Activated CD8-positive, alpha-beta T cell treated with anti-CD3 and anti-CD28 coated beads, Interleukin-2, amount 10 ng/mL, durations not matched to agents 7 days and 5 days (primary cell): ENCODE data around the gene TAB3. TPM values are rescaled to one million over a fixed set of nuclear protein-coding genes. Genes with fewer than 3 reads are reported as not detected.

Source experiments
- ATAC-seq: fragments of 150-1000 bp; cut with Tn5 transposase; one replicate; pipeline ENCODE4 v1.10.0; 2021; ENCODE audit warnings: moderate library complexity
- CTCF ChIA-PET: fragments of 350-600 bp; sonication (Branson Sonifier 250); formaldehyde crosslinking; loops from one replicate; lab custom pipeline; 2021; ENCODE audit warnings: antibody characterized with exemption; lab: Charles Lee
- POLR2A ChIA-PET: fragments of 350-600 bp; sonication (Branson Sonifier 250); formaldehyde crosslinking; loops from one replicate; lab custom pipeline; 2021; ENCODE audit warnings: antibody characterized with exemption; lab: Charles Lee
- DNase-seq: peaks from one replicate; pipeline ENCODE4 v3.0.0-alpha.2; 2020
- H3K27ac Mint-ChIP-seq: one replicate; pipeline ENCODE4 v1.8.0; 2021; ENCODE audit warnings: mild to moderate bottlenecking, mixed read lengths
- H3K27me3 Mint-ChIP-seq: one replicate; pipeline ENCODE4 v1.8.0; 2021; ENCODE audit warnings: low read depth, mixed read lengths
- H3K36me3 Mint-ChIP-seq: one replicate; pipeline ENCODE4 v1.8.0; 2021; ENCODE audit warnings: low read depth, mixed read lengths
- H3K4me1 Mint-ChIP-seq: one replicate; pipeline ENCODE4 v1.8.0; 2021; ENCODE audit warnings: low read depth, mixed read lengths
- H3K4me3 Mint-ChIP-seq: one replicate; pipeline ENCODE4 v1.8.0; 2021; ENCODE audit warnings: mild to moderate bottlenecking, mixed read lengths
- H3K9me3 Mint-ChIP-seq: one replicate; pipeline ENCODE4 v1.8.0; 2022; ENCODE audit warnings: mixed read lengths; ENCODE audit not compliant: insufficient read depth
- total RNA-seq, 2 experiments: library from RNA; stranded (reverse); gene quantifications; one replicate each; pipeline ENCODE4 v1.2.3, GENCODE V29; 2021

TAB3 gene, protein sequence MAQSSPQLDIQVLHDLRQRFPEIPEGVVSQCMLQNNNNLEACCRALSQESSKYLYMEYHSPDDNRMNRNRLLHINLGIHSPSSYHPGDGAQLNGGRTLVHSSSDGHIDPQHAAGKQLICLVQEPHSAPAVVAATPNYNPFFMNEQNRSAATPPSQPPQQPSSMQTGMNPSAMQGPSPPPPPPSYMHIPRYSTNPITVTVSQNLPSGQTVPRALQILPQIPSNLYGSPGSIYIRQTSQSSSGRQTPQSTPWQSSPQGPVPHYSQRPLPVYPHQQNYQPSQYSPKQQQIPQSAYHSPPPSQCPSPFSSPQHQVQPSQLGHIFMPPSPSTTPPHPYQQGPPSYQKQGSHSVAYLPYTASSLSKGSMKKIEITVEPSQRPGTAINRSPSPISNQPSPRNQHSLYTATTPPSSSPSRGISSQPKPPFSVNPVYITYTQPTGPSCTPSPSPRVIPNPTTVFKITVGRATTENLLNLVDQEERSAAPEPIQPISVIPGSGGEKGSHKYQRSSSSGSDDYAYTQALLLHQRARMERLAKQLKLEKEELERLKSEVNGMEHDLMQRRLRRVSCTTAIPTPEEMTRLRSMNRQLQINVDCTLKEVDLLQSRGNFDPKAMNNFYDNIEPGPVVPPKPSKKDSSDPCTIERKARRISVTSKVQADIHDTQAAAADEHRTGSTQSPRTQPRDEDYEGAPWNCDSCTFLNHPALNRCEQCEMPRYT
- total RNA-seq = 10 to 100 TPM; 13.2 to 16.9 TPM

DNA sequence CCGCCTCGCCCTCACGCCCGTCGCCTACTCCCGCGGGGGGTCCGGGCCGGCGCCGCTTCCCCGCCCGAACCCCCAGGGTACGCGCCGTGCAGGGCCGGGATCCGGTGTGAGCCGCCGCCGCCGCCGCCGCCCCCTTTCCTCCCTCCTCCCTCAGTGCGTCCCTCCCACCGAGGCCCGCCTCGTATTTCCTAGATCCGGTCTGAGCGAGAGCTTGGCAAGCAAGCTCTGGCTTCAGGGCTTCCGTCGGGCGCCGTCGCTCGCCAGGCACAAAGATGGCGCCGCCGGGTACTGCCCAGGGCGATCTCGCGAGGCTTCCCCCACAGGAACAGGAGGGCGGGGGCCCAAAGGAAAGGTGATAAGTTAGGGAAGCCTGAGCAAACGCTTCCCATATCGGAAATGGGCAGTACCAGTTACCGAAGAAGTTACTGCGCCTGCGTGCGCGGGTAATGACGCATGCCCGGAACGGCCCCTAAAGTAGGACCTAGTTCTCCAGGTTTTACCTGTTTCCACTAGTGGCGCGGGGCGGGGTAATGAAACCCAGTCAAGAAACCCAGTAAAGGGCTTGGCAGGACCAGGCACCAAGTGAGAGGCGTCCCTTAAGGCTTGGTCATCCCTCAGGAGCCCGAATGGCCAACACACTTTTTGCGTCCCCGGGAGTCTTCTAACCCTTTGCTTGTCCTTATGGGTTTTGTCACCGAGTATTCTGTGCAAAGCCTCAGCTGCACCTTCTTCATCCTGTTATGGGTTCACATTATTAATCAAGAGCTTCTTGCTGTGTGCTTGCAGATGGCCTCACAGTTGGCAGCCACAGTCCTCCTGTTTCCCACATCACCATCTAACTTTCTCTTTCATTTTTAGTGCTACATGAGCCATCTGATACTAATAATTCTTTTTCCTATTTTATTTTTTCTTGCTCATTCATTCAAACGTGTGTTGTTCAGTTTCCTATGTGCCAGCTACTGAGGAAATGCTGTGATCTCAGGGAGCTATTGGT lies at the start of gene TAB3:
TAB3 (minus strand) TSS at position 108 of the 994 bp plus-strand sequence. CDS start 29,666 bp downstream, outside the sequence.
- H3K4me1 Mint-ChIP-seq = peaks cover 22% of the 10 kb centered on the region
- no peaks in the 10 kb centered on the region for H3K27me3 Mint-ChIP-seq
- CTCF ChIA-PET = interaction anchor here (1.3 to 1.7 kb wide), 2 partner anchors 10 to 154 kb away, joined by 4 to 7 read pairs; no protein-coding TSS in a partner anchor
- DNase-seq (peak; percentile 95), ATAC-seq (peak; percentile 95)
- peak within 1 kb of the TSS; percentile 92 for H3K27ac Mint-ChIP-seq
- H3K36me3 Mint-ChIP-seq = peaks cover 11% of the 10 kb centered on the region
- no peaks in the 10 kb centered on the region for H3K9me3 Mint-ChIP-seq
- peak within 1 kb of the TSS; percentile 83 for H3K4me3 Mint-ChIP-seq
- POLR2A ChIA-PET = interaction anchor here (0.6 to 1.5 kb wide), 8 partner anchors 8 to 312 kb away, joined by 3 to 7 read pairs (median 3); partner anchors contain the start of gene TASL

DNA sequence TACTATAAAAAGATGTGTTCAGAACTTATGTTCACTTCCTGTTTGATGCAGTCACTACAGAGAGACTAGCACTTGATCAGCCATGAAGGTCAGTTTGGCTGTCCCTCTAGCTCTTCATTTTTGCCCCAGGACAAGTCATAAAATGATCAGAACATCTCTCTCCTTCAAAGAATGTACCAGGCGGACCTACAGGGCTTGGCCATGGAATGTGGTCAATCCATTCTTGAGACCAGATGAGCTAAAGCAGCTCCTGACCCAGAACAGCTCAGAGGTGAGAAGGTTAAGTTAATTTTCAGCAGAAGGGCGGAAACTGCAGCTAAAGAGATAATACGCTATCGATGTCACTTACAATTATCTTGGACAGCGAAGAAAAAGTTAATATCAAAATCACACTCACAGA lies 49.2 kb upstream of the TAB3 start:
- no peaks in the 10 kb centered on the region for H3K36me3 Mint-ChIP-seq
- H3K4me3 Mint-ChIP-seq = no peak overlapping the region
- DNase-seq (no peak), ATAC-seq (no peak)
- ChIA-PET CTCF (no interaction called here), POLR2A (no interaction called here)
- H3K27ac Mint-ChIP-seq = no peak overlapping the region
- no peaks in the 10 kb centered on the region for H3K9me3 Mint-ChIP-seq
- peaks cover 2% of the 10 kb centered on the region for H3K27me3 Mint-ChIP-seq
- H3K4me1 Mint-ChIP-seq = no peaks in the 10 kb centered on the region

DNA sequence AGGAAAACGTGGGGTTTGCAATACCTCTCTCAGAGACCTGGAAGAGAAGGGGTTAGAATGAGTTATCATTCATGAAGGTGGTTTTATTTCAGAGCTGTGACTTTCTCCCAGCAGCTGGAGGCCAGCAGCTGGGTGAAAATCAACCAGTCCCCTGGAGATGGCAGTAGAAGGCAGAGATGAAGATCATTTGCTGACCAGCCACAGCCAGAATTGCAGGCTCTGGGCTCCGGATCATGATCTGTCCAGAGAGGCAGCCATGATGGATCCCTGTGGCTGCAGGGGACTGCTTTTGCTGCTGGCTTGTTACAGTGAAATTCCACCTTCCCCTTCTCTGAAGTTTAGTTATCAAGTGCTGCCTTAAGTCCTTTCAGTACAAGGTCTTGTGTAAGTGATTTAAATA lies 46.9 kb upstream of the TAB3 start:
- POLR2A ChIA-PET = no interaction called here
- no peaks in the 10 kb centered on the region for H3K9me3 Mint-ChIP-seq
- H3K4me3 Mint-ChIP-seq = no peak overlapping the region
- peaks cover 2% of the 10 kb centered on the region for H3K27me3 Mint-ChIP-seq
- no peak for DNase-seq
- CTCF ChIA-PET = no interaction called here
- no peaks in the 10 kb centered on the region for H3K4me1 Mint-ChIP-seq
- no peaks in the 10 kb centered on the region for H3K36me3 Mint-ChIP-seq
- H3K27ac Mint-ChIP-seq = no peak overlapping the region
- no peak for ATAC-seq

DNA sequence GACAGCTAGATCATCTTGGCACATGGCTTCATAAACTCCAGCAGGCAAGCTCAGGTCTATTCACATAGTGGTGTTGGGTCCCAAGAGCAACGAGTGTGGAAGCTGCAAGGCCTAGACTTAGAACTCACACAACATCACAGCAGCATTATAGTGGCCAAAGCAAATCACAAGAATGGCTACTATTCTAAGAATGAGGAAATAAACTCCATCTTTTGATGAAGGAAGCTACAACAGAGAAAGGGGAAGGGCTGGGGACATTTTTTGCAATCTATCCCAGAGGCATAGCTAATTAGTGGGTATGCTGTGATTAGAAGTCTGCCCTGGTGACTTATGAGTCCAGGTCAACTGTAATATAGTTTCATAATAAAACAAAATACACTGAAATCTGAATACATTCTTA lies 42.9 kb upstream of the TAB3 start:
- no peak overlapping the region for H3K4me3 Mint-ChIP-seq
- no peaks in the 10 kb centered on the region for H3K27me3 Mint-ChIP-seq
- no peaks in the 10 kb centered on the region for H3K9me3 Mint-ChIP-seq
- H3K36me3 Mint-ChIP-seq = no peaks in the 10 kb centered on the region
- ChIA-PET POLR2A (no interaction called here), CTCF (no interaction called here)
- H3K27ac Mint-ChIP-seq = no peak overlapping the region
- DNase-seq (no peak), ATAC-seq (no peak)
- no peaks in the 10 kb centered on the region for H3K4me1 Mint-ChIP-seq

DNA sequence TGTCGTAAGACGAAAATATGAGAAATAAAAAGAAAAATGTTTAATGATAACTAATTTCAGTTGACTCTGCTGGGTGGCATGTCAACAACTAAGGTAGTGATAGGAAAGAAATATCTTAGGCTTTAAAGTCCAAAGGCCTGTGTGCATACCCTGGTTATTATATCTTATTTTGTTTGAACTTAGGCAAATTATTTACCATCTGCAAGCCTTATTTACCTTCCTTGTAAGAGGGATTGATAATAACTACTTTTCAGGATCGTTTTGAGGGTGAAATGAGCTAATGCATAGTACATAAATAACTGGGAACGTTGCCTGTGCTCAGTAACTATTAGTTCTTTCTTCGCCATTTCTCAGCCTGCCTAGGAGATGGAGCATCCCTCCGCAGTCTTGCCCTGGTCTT lies 41.6 kb upstream of the TAB3 start:
- Mint-ChIP-seq H3K27me3 (no peaks in the 10 kb centered on the region), H3K4me3 (no peak overlapping the region), H3K27ac (no peak overlapping the region), H3K9me3 (no peaks in the 10 kb centered on the region), H3K4me1 (no peaks in the 10 kb centered on the region), H3K36me3 (no peaks in the 10 kb centered on the region)
- no peak for ATAC-seq
- CTCF ChIA-PET = no interaction called here
- no peak for DNase-seq
- POLR2A ChIA-PET = no interaction called here

DNA sequence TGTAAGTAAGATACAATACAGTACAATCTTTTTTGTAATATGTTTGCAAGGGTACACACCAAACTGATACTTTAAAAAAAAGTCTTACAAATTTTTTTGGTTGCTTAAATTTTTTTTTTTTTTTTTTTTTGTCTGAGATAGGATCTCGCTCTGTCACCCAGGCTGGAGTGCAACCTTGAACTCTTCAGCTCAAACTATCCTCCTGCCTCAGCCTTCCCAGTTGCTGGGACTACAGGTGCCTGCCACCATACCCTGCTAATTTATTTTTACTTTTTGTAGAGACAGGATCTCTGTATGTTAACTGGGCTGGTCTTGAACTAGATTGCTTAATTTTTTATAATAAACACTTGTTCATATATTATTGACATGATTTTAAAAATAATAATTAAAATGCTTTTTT lies 41.1 kb upstream of the TAB3 start:
- Mint-ChIP-seq H3K36me3 (no peaks in the 10 kb centered on the region), H3K27ac (no peak overlapping the region), H3K4me1 (no peaks in the 10 kb centered on the region), H3K9me3 (no peaks in the 10 kb centered on the region), H3K27me3 (no peaks in the 10 kb centered on the region), H3K4me3 (no peak overlapping the region)
- CTCF ChIA-PET = no interaction called here
- POLR2A ChIA-PET = no interaction called here
- no peak for DNase-seq
- no peak for ATAC-seq

DNA sequence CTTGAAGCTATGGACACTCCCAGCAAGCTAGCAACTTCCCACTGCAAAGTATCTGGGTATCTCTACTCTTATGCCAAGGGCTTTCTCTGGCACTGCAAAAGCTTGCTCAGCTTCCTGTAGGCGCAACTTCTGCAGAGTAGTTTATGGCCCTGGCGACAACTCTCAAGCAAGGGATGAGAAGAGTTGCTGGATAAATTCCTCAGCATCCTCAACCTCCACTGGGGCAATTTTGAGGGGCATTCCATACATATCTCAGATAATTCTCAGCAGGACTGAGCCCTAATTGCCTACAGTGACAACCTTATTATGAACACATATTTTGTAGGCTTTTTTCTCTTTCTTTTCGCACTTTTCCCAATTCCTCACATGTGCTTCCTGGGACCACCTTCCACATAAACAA lies 31.2 kb upstream of the TAB3 start:
- H3K9me3 Mint-ChIP-seq = no peaks in the 10 kb centered on the region
- ChIA-PET CTCF (interaction anchor here (1.3 kb wide), 1 partner anchor 51 kb away, joined by 4 read pairs; no protein-coding TSS in a partner anchor), POLR2A (no interaction called here)
- DNase-seq (no peak), ATAC-seq (no peak)
- H3K4me3 Mint-ChIP-seq = no peak overlapping the region
- H3K27ac Mint-ChIP-seq = no peak overlapping the region
- no peaks in the 10 kb centered on the region for H3K36me3 Mint-ChIP-seq
- H3K27me3 Mint-ChIP-seq = peaks cover 5% of the 10 kb centered on the region
- H3K4me1 Mint-ChIP-seq = no peaks in the 10 kb centered on the region

DNA sequence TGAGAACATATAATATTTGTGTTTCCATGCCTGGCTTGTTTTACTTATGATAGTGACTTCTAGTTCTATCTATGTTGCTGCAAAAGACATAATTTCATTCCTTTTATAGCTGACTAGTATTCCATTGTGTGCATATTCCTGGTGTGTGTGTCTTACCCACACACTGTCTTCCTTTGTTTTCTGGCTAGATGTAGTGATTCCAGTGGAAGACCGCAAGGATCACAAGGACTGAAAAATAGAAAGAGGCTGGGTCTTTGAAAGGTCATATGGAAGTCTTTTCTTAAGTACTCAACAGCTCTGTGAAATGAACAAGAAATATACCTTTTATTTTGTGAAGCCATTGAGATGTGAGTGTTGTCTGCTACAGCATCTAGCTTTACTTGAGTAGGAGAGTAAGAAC lies 29.4 kb upstream of the TAB3 start:
- ATAC-seq = no peak
- Mint-ChIP-seq H3K9me3 (no peaks in the 10 kb centered on the region), H3K4me3 (no peak overlapping the region), H3K27ac (no peak overlapping the region), H3K4me1 (no peaks in the 10 kb centered on the region), H3K27me3 (peaks cover 5% of the 10 kb centered on the region), H3K36me3 (no peaks in the 10 kb centered on the region)
- ChIA-PET POLR2A (no interaction called here), CTCF (no interaction called here)
- no peak for DNase-seq

DNA sequence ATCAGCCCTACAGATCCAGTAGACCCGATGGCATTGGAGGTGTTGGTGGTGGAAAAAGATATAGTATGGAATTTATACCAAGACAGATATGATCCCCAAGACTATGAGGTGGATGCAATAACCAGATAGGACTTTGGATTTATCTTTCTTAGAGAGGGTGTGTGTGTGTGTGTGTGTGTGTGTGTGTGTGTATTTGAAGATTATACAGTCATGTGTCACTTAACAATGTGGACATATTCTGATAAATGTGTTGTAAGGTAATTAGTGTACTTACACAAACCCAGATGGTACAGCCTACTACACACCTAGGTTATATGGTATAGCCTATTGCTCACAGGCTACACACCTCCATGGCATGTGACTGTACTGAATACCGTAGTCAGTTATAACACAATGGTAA lies 24.4 kb upstream of the TAB3 start:
- ChIA-PET POLR2A (no interaction called here), CTCF (no interaction called here)
- DNase-seq = no peak
- H3K4me1 Mint-ChIP-seq = peaks cover 14% of the 10 kb centered on the region
- H3K36me3 Mint-ChIP-seq = no peaks in the 10 kb centered on the region
- H3K4me3 Mint-ChIP-seq = no peak overlapping the region
- no peak for ATAC-seq
- H3K9me3 Mint-ChIP-seq = no peaks in the 10 kb centered on the region
- H3K27ac Mint-ChIP-seq = no peak overlapping the region
- peaks cover 3% of the 10 kb centered on the region for H3K27me3 Mint-ChIP-seq

DNA sequence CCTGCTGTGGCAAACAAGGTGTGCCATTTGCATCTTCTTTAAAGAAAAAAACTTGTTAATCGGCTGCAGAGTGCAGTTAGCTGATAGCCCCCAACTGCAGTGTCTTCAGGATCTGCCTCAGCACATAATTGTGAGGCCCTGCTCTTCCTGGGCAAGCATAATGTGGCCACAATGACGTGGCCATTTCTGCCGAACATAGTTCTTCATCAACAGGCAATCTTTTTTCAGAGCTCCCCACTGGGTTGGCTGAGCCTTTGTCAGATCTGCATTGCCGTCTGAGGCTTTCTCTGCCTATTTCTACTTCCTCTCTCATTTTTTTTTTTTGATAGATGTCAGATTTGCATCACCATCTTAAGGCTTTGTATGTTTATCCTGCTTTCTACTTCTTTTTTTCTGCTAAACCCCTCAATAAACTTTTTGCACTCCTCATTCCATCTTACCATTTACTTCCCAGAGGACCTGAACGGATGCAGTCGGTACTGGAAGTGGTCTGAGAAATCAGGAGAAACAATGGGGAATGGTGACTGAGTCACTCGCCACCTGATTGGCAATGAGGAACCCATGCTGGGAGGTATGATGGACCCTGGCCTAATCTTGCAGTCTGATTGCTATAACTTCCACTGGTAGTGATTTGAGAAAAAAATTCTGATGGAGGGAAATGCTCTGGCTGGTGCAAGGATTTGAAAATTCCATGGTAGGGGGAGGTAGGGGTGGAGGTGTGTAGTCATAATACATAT lies 21.2 kb upstream of the TAB3 start:
- ATAC-seq = peak; percentile 47
- H3K4me3 Mint-ChIP-seq = no peak overlapping the region
- POLR2A ChIA-PET = interaction anchor here (1.6 kb wide), 1 partner anchor 21 kb away, joined by 7 read pairs; no protein-coding TSS in a partner anchor

DNA sequence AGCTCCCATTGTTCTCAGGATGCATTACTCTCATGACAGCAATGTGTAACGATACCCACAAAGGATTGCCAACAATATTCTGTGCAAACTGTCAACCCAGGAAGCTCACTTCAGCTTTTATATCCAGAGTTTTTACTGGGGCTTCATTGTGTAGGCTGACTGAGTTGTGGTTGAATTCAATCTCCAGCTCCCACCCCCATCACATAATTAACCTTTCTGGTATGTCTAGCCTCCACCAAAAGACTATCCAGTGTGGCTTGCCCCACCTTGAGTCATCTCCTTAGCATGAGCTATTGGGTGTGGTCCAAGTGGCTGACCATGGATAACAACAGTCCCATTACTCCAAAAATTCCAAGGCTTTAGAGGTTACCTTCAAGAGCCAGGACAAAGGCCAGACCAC lies 17.7 kb upstream of the TAB3 start:
- H3K27me3 Mint-ChIP-seq = peaks cover 2% of the 10 kb centered on the region
- DNase-seq (no peak), ATAC-seq (no peak)
- H3K36me3 Mint-ChIP-seq = no peaks in the 10 kb centered on the region
- no peaks in the 10 kb centered on the region for H3K9me3 Mint-ChIP-seq
- no peak overlapping the region for H3K4me3 Mint-ChIP-seq
- peaks cover 14% of the 10 kb centered on the region for H3K4me1 Mint-ChIP-seq
- ChIA-PET POLR2A (interaction anchor here (0.6 kb wide), 1 partner anchor 17 kb away, joined by 3 read pairs; no protein-coding TSS in a partner anchor), CTCF (no interaction called here)
- no peak overlapping the region for H3K27ac Mint-ChIP-seq

More for the DNA sequence above, 21.2 kb upstream of the TAB3 start:
- H3K27me3 Mint-ChIP-seq = no peaks in the 10 kb centered on the region
- CTCF ChIA-PET = no interaction called here
- peaks cover 14% of the 10 kb centered on the region for H3K4me1 Mint-ChIP-seq
- no peaks in the 10 kb centered on the region for H3K36me3 Mint-ChIP-seq
- H3K9me3 Mint-ChIP-seq = no peaks in the 10 kb centered on the region
- H3K27ac Mint-ChIP-seq = peak overlapping the region; percentile 50
- DNase-seq = peak; percentile 29
